GM21390 (cell line): Measurements from ENCODE around the gene WNT10A.

Source experiments
- ATAC-seq: cut with Tn5 transposase; IDR thresholded peaks from one replicate; pipeline ENCODE4 v1.9.1; 2021; ENCODE audit not compliant: unreplicated experiment

The WNT10A gene

GRCh38 chr2:218857371-218858137 lies 23.1 kb upstream of the WNT10A start:
- no peak for ATAC-seq

GRCh38 chr2:218858138-218858445 lies 22.6 kb upstream of the WNT10A start:
- no peak for ATAC-seq

DNA sequence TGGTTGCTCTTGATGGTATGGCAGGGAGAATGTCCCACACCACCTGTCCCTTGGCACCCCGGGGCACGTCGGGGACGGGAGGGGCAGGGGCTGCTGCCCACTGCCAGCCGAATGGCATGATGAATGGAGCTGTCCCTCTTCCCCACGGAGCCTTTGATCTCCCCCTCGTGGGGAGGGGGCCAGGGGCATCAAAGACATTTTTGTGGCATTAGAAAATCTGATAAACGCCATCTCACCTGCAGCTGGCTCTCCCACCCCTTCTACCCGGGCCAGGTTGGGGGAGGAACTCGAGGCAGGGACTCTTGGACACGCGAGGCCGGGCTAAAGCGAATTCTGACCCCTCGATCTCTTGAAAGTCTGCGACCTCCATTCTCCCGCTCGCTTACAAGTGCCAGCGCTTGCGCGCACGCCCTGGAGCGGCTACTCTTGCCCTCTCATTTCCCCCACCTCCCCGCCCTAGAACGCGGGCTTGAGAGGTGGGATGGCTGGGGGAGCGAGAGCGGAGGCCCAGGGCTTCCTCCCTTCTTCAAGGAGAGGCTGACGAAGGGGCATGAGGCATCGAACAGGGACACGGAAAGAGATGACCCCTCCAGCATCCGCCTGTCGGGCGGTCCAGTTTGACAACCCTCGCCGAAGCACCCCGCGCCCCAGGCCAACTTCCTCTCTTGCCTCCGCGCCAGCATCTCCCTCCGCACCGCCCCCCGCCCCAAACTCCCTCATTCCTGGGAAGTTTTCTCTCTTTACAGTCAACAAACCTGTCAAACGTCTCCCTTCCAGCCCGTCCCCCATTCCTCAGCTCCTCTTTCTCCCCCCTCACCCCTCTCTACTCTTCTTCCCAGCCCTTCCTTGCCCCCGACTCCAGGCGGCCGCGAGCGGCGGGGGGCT lies 21.7 kb upstream of the WNT10A start:
- ATAC-seq = no peak

GRCh38 chr2:218859556-218859987 lies 21.1 kb upstream of the WNT10A start, which contains the start of gene WNT6:
Gene WNT6, plus strand, starts transcription at chr2:218859805. Its CDS starts 233 bp downstream, at chr2:218860038.
- ATAC-seq = no peak

GRCh38 chr2:218859988-218860831 lies 20.4 kb upstream of the WNT10A start:
- ATAC-seq = no peak

DNA sequence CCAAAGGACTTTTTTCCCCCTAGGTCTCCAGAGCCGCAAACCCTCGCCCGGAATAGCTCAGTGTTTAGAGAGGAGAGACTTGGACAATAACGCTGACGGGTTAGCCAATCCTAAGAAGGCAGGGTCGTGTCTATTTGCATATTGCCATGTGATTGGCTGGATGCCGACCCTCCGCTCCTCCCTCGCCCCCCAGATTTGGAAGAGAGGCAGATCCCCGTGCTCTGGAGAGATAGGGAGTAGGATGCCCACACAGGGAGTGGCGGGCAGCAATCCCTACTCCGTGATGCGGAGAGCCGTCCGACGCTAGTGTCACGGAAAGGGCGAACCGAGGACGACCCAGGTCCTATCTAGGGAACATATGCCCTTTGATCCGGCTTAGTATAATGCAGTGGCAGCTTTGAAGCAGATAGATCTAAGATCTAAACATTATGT lies 19.7 kb upstream of the WNT10A start:
- no peak for ATAC-seq

- ATAC-seq = no peak
Measured at GRCh38 chr2:218861645-218862318, 18.9 kb upstream of the WNT10A start.

DNA sequence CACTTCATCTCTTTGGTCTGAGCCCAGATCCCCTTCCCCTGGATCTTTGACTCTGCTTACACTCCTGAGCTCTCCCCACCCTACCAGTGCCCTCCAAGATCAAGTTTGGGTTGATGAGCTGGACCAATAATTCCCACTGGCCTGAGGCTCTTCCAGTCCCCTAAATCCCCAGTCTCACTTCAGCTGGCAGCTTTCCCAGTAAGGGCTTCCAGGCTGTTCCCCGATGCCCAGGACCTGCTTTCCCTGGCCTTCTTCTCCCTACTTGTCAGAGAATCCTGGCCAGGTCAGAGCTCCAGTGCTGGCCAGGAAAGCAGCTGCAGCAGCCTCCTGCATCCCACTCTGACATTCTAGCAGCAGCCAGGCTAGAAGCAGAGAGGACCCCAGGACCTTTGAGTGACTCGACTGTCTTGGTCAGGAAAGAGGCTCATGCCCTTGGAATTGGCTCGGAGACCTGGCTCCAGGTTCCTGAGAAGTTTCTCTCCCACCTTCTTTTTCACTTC lies 17.6 kb upstream of the WNT10A start:
- no peak for ATAC-seq

DNA sequence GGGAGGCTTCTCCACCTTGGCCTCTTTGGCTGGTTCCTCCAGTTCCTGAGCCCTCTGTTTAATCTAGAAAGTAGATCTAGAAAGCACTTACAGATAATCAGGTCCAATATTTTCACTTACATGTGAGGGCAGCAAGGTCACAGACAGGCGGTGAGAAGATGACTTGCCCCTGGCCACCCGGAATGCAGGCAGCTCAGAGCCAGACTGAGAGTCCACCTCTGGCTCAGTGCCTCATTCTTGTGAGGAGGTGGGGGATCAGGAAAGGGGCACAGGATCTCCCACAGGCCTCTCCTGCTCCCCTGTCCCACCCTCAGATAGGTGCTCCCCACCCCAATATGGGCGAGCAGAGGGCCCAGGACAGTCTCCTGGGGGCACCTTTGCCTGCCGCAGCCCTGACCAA lies 15.3 kb upstream of the WNT10A start:
- no peak for ATAC-seq

DNA sequence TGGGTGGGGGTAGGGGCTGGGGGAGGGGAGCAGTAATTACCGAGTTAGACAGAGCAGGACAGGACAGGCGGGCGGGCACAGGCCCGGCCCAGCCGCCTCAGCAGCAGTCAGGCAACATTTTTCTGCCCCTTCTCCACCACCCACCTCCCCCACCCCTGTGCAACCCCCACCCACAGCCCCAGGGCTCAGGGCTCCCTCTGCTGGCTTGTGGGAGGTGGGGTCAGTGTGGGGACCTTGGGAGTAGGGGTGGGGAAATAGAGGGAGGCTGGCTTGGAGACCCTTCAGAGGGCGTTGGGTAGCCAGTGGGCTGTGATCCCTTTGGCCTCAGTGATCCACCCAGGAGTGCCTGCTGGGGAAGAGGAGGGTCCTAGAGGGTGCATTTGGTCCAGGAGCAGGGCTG lies 14.7 kb upstream of the WNT10A start:
- no peak for ATAC-seq

GRCh38 chr2:218867900-218868299 lies 12.8 kb upstream of the WNT10A start:
- ATAC-seq = no peak

- ATAC-seq = no peak
Measured at GRCh38 chr2:218869064-218869463, 11.6 kb upstream of the WNT10A start.

GRCh38 chr2:218870984-218871344 lies 9.7 kb upstream of the WNT10A start:
- ATAC-seq = no peak

DNA sequence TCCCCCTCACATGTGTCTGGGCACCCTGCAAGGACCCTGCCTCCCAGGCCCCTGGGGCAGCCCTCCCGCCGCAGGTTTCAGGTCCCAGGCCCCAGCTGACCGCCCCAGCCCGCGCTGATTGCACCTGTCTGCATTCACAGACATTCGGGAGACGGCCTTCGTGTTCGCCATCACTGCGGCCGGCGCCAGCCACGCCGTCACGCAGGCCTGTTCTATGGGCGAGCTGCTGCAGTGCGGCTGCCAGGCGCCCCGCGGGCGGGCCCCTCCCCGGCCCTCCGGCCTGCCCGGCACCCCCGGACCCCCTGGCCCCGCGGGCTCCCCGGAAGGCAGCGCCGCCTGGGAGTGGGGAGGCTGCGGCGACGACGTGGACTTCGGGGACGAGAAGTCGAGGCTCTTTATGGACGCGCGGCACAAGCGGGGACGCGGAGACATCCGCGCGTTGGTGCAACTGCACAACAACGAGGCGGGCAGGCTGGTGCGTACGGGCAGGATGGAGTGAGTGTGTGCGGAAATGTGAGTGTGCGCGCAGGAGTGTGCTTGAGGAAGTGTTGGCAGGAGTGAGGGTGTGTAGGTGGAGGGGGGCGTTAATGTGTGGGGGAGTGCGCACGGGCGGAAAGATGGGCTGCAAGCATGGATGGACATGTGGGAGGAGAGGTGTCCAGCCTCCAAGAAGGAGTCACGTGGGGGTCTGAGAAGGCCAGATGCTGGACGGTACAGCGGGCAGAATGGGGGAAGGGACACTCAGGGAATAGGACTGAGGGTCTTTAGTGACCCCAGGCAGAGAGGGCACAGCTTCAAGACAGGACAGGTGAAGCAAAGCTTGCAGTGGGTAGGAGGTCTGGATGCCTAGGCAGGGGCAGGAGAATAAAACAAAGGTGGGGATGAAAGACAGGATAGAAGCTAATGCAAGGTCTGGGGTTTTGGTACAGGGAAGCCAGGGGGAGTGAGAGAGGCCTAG lies 9.0 kb upstream of the WNT10A start:
- no peak for ATAC-seq

- no peak for ATAC-seq
Measured at GRCh38 chr2:218872645-218873358, 7.8 kb upstream of the WNT10A start.

DNA sequence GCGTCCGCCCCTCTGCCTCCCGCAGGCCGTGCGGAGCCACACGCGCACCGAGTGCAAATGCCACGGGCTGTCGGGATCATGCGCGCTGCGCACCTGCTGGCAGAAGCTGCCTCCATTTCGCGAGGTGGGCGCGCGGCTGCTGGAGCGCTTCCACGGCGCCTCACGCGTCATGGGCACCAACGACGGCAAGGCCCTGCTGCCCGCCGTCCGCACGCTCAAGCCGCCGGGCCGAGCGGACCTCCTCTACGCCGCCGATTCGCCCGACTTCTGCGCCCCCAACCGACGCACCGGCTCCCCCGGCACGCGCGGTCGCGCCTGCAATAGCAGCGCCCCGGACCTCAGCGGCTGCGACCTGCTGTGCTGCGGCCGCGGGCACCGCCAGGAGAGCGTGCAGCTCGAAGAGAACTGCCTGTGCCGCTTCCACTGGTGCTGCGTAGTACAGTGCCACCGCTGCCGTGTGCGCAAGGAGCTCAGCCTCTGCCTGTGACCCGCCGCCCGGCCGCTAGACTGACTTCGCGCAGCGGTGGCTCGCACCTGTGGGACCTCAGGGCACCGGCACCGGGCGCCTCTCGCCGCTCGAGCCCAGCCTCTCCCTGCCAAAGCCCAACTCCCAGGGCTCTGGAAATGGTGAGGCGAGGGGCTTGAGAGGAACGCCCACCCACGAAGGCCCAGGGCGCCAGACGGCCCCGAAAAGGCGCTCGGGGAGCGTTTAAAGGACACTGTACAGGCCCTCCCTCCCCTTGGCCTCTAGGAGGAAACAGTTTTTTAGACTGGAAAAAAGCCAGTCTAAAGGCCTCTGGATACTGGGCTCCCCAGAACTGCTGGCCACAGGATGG lies 7.1 kb upstream of the WNT10A start:
- no peak for ATAC-seq

DNA sequence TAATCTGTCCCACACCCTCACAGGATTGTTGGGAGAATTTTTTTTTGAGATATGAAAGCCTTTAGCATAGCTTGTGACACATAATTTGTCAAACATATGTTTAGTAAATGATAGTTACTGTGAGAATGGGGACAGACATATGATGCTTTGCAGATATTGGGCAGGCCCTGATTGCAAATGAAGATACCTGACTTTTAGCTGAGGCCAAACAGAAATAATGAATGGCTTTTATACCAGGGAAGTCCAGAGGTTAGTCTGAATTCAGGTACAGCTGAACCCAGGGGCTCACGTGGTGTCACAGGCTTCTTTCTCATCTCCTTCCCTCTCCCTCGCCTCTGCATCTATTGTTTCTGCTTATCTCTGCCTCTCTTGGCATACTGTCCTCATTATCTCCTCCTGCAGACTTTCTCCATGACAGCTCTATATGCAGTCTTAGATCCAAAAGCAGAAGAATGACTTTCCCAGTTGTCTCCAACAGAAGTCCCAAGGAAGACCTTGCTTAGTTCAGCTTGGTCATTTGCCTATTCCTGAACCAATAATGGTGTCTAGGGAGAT lies 4.9 kb upstream of the WNT10A start:
- ATAC-seq = no peak
